Lower lobe of right lung (tissue), 2 donors: ENCODE measurements around the gene SLC6A5. TPM values are rescaled to one million over a fixed set of nuclear protein-coding genes. Genes with fewer than 3 reads are reported as not detected.
"Not testable (repeated sequence)": the region's sequence is repeated elsewhere in the genome, so short reads cannot be mapped to it uniquely, and the experiment has no call there.

Experiments used
- ATAC-seq, 2 donors: fragments of 200-7000 bp; cut with Tn5 transposase; one replicate each; pipeline ENCODE4 v1.9.1; 2020 to 2022; ENCODE audit warnings: mild to moderate bottlenecking in 2 of 2, moderate library complexity in 2 of 2
- DNase-seq: peaks from one replicate; pipeline ENCODE4 v3.0.0-alpha.2; 2020
- H3K27ac ChIP-seq: fragments of 200-600 bp; one replicate; pipeline ENCODE4 v1.8.0; 2022
- H3K27me3 ChIP-seq: fragments of 200-600 bp; one replicate; pipeline ENCODE4 v1.8.0; 2022; ENCODE audit warnings: low read depth
- H3K36me3 ChIP-seq: fragments of 200-600 bp; one replicate; pipeline ENCODE4 v1.8.0; 2022; ENCODE audit warnings: mild to moderate bottlenecking
- H3K4me1 ChIP-seq: fragments of 200-600 bp; one replicate; pipeline ENCODE4 v1.8.0; 2022
- H3K4me3 ChIP-seq: fragments of 200-600 bp; one replicate; pipeline ENCODE4 v1.8.0; 2022; ENCODE audit warnings: mild to moderate bottlenecking
- H3K9me3 ChIP-seq: fragments of 200-600 bp; one replicate; pipeline ENCODE4 v1.8.0; 2022
- CTCF ChIP-seq: fragments of 200-600 bp; IDR thresholded peaks from one replicate; pipeline ENCODE4 v1.8.0; 2022; ENCODE audit warnings: antibody characterized with exemption, mild to moderate bottlenecking
- intact Hi-C: fragments of 100-400 bp; cut with DNase I; formaldehyde crosslinking; loops from one replicate; pipeline ENCODE4 v1.11.0; 2022
- long read RNA-seq: library from polyadenylated mRNA; unstranded; transcript quantifications from one replicate; pipeline ENCODE4 v2.0.0, GENCODE V29; 2021
- total RNA-seq: library from RNA; stranded (reverse); fragmentation: NEBNext Ultra II Directional; extraction: Animal tissue kit (Norgen Biotek cat#: 25700); gene quantifications from one replicate; pipeline ENCODE4 v1.2.1, GENCODE V29; 2021
- donor health status: DM: no; HTN: yes; CAD: no; lungs with severe emphysema.

Gene SLC6A5
- not detected for total RNA-seq
- long read RNA-seq = 0 reads

GRCh38 chr11:20599221-20600019 lies at the start of gene SLC6A5:
TSS of gene SLC6A5 (plus strand) at chr11:20599608. CDS start at chr11:20599673, 65 bp downstream.
- TF ChIP-seq CTCF = no peak
- ATAC-seq (peak in 1 of 2 donors; percentile 37), DNase-seq (no peak)
- no peaks in the 10 kb centered on the region for H3K36me3 ChIP-seq
- peaks cover 97% of the 10 kb centered on the region for H3K27me3 ChIP-seq
- H3K4me3 ChIP-seq = no peak within 1 kb of the TSS
- intact Hi-C loops = no loop called here
- H3K9me3 ChIP-seq = no peaks in the 10 kb centered on the region
- H3K27ac ChIP-seq = no peak within 1 kb of the TSS
- peaks cover 5% of the 10 kb centered on the region for H3K4me1 ChIP-seq

- intact Hi-C loops = no loop called here
- no peaks in the 10 kb centered on the region for H3K36me3 ChIP-seq
- DNase-seq = no peak
Measured at GRCh38 chr11:20551096-20551495, 48.3 kb upstream of the SLC6A5 start.

GRCh38 chr11:20555783-20556182 lies 43.6 kb upstream of the SLC6A5 start:
- Histone ChIP-seq H3K36me3 (no peaks in the 10 kb centered on the region), H3K27me3 (no peaks in the 10 kb centered on the region), H3K27ac (no peak overlapping the region), H3K4me3 (no peak overlapping the region), H3K4me1 (no peaks in the 10 kb centered on the region), H3K9me3 (no peaks in the 10 kb centered on the region)
- ATAC-seq (no peak), DNase-seq (no peak)
- TF ChIP-seq CTCF = no peak
- intact Hi-C loops = no loop called here

More at GRCh38 chr11:20551096-20551495, 48.3 kb upstream of the SLC6A5 start:
- H3K9me3 ChIP-seq = no peaks in the 10 kb centered on the region
- TF ChIP-seq CTCF = no peak
- H3K27ac ChIP-seq = no peak overlapping the region
- no peak overlapping the region for H3K4me3 ChIP-seq
- H3K27me3 ChIP-seq = no peaks in the 10 kb centered on the region
- no peak for ATAC-seq
- H3K4me1 ChIP-seq = no peaks in the 10 kb centered on the region

GRCh38 chr11:20556396-20556795 lies 43.0 kb upstream of the SLC6A5 start:
- H3K9me3 ChIP-seq, intact Hi-C loops, H3K4me1 ChIP-seq, H3K4me3 ChIP-seq, DNase-seq, H3K36me3 ChIP-seq, H3K27ac ChIP-seq, ATAC-seq, H3K27me3 ChIP-seq: not testable (repeated sequence)

GRCh38 chr11:20558741-20559140 lies 40.7 kb upstream of the SLC6A5 start:
- Histone ChIP-seq H3K27me3 (no peaks in the 10 kb centered on the region), H3K36me3 (no peaks in the 10 kb centered on the region), H3K9me3 (no peaks in the 10 kb centered on the region), H3K4me3 (no peak overlapping the region), H3K27ac (no peak overlapping the region), H3K4me1 (no peaks in the 10 kb centered on the region)
- no peak for TF ChIP-seq CTCF
- intact Hi-C loops = no loop called here
- DNase-seq (no peak), ATAC-seq (no peak)

GRCh38 chr11:20559523-20560300 lies 39.7 kb upstream of the SLC6A5 start:
- Histone ChIP-seq H3K4me3 (no peak overlapping the region), H3K9me3 (no peaks in the 10 kb centered on the region), H3K27ac (no peak overlapping the region), H3K27me3 (no peaks in the 10 kb centered on the region), H3K36me3 (no peaks in the 10 kb centered on the region), H3K4me1 (no peaks in the 10 kb centered on the region)
- TF ChIP-seq CTCF = no peak
- intact Hi-C loops = no loop called here
- ATAC-seq (no peak), DNase-seq (no peak)
